Measurements from ENCODE around the gene EPS8L2. TPM values are rescaled to one million over a fixed set of nuclear protein-coding genes. Genes with fewer than 3 reads are reported as not detected.

The EPS8L2 gene
- total RNA-seq, 2 donors from 2014 or later, result 92.1 to 114 TPM

GRCh38 chr11:774873-775592, 69.0 kb downstream of the EPS8L2 start:
- 66% methylated on average over 19 of the region's 20 CpGs for WGBS
- DNase-seq (ENCODE audit: low spot score), result no peak
- no peak for TF ChIP-seq POLR2A (IDR thresholded peaks at IDR 0.05)
- Histone ChIP-seq H3K27me3 (replicated peaks; ENCODE audit: insufficient read depth) (no peaks in the 10 kb centered on the region), H3K9me3 (no peaks in the 10 kb centered on the region), H3K27ac (no peak overlapping the region), H3K4me1 (replicated peaks) (peaks cover 10% of the 10 kb centered on the region), H3K4me3 (no peak overlapping the region), H3K36me3 (peaks cover 0 to 7% of the 10 kb centered on the region in 2 donors)
- intact Hi-C loops (cut with DNase I), result no loop called here

- H3K27me3 ChIP-seq (replicated peaks; ENCODE audit: insufficient read depth), result no peaks in the 10 kb centered on the region
- H3K36me3 ChIP-seq, result no peaks in the 10 kb centered on the region
- peak overlapping the region; percentile 92 to 96 for H3K4me3 ChIP-seq
- H3K9me3 ChIP-seq, result no peaks in the 10 kb centered on the region
- intact Hi-C loops (cut with DNase I), result no loop called here
- TF ChIP-seq CTCF (IDR thresholded peaks at IDR 0.05) (no peak), POLR2AphosphoS5 (IDR thresholded peaks at IDR 0.05) (no peak), POLR2A (IDR thresholded peaks at IDR 0.05) (no peak)
- H3K27ac ChIP-seq, result peak overlapping the region in 1 of 2 donors; percentile 76
- DNase-seq (ENCODE audit: low spot score), result no peak
- 31% methylated on average over 11 of the region's 11 CpGs for WGBS
- peaks cover 10% of the 10 kb centered on the region for H3K4me1 ChIP-seq (replicated peaks)
Observed at GRCh38 chr11:776263-776560, 70.2 kb downstream of the EPS8L2 start.

- WGBS, result under 1% methylated on average over 39 of the region's 65 CpGs
- intact Hi-C loops (cut with DNase I), result no loop called here
- no peaks in the 10 kb centered on the region for H3K27me3 ChIP-seq (replicated peaks; ENCODE audit: insufficient read depth)
- H3K9me3 ChIP-seq, result no peaks in the 10 kb centered on the region
- peaks cover 10% of the 10 kb centered on the region for H3K4me1 ChIP-seq (replicated peaks)
- H3K27ac ChIP-seq, result peak overlapping the region; percentile 76 to 80
- H3K36me3 ChIP-seq, result no peaks in the 10 kb centered on the region
- TF ChIP-seq CTCF (IDR thresholded peaks at IDR 0.05) (peak in 1 of 4 experiments; percentile 7), POLR2A (IDR thresholded peaks at IDR 0.05) (no peak)
- H3K4me3 ChIP-seq, result peak overlapping the region; percentile 92 to 96
- DNase-seq (ENCODE audit: low spot score), result no peak
Observed at GRCh38 chr11:776561-777287, 70.7 kb downstream of the EPS8L2 start.

Other genes with a start within 250 kb of the EPS8L2 start
- gene RNH1, start 199.0 kb upstream of the EPS8L2 start, total RNA-seq, result 100 to 1,000 TPM; 221 to 272 TPM
- 10 to 100 TPM; 47.0 to 62.8 TPM for gene HRAS, start 170.7 kb upstream of the EPS8L2 start, total RNA-seq
- 1 to 10 TPM; 1.9 to 9.1 TPM for gene LRRC56, start 168.7 kb upstream of the EPS8L2 start, total RNA-seq
- gene LMNTD2, start 145.5 kb upstream of the EPS8L2 start, total RNA-seq, result 10 to 100 TPM in 1 of 2 donors, 1 to 10 TPM in 1; 8.7 to 19.2 TPM
- gene RASSF7, start 145.3 kb upstream of the EPS8L2 start, total RNA-seq, result 100 to 1,000 TPM in 1 of 2 donors, 10 to 100 TPM in 1; 49.4 to 107 TPM
- 10 to 100 TPM; 20.8 to 55.2 TPM for gene PHRF1, start 129.8 kb upstream of the EPS8L2 start, total RNA-seq
- gene IRF7, start 90.3 kb upstream of the EPS8L2 start, total RNA-seq, result 10 to 100 TPM; 34.7 to 39.8 TPM
- gene CDHR5, start 81.3 kb upstream of the EPS8L2 start, total RNA-seq, result under 1 TPM in 1 of 2 donors, not detected in 1; 0.34 TPM
- not detected for gene SCT, start 79.0 kb upstream of the EPS8L2 start, total RNA-seq
- under 1 TPM; 0.68 TPM for gene DRD4, start 69.0 kb upstream of the EPS8L2 start, total RNA-seq
- gene DEAF1, start 11.0 kb upstream of the EPS8L2 start, total RNA-seq, result 100 to 1,000 TPM in 1 of 2 donors, 10 to 100 TPM in 1; 53.5 to 102 TPM
- 10 to 100 TPM; 66.0 to 70.9 TPM for gene TMEM80, start 10.4 kb upstream of the EPS8L2 start, total RNA-seq
- gene TALDO1, start 41.2 kb downstream of the EPS8L2 start, total RNA-seq, result 100 to 1,000 TPM; 124 to 285 TPM
- 10 to 100 TPM; 29.9 to 72.3 TPM for gene GATD1, start 71.3 kb downstream of the EPS8L2 start, total RNA-seq
- gene CEND1, start 83.9 kb downstream of the EPS8L2 start, total RNA-seq, result 1 to 10 TPM in 1 of 2 donors, under 1 TPM in 1; 0.18 to 1.6 TPM
- 10 to 100 TPM; 21.2 to 43.2 TPM for gene SLC25A22, start 92.0 kb downstream of the EPS8L2 start, total RNA-seq
- gene PIDD1, start 99.0 kb downstream of the EPS8L2 start, total RNA-seq, result 10 to 100 TPM; 15.3 to 60.5 TPM
- gene RPLP2, start 103.7 kb downstream of the EPS8L2 start, total RNA-seq, result 100 to 1,000 TPM; 431 to 906 TPM
- 100 to 1,000 TPM in 1 of 2 donors, 10 to 100 TPM in 1; 61.8 to 115 TPM for gene PNPLA2, start 112.7 kb downstream of the EPS8L2 start, total RNA-seq
- gene CRACR2B, start 121.7 kb downstream of the EPS8L2 start, total RNA-seq, result 10 to 100 TPM; 23.2 to 83.0 TPM
- 100 to 1,000 TPM; 313 to 362 TPM for gene CD151, start 126.7 kb downstream of the EPS8L2 start, total RNA-seq
- gene POLR2L, start 136.3 kb downstream of the EPS8L2 start, total RNA-seq, result 10 to 100 TPM; 64.5 to 91.1 TPM
- gene TSPAN4, start 136.6 kb downstream of the EPS8L2 start, total RNA-seq, result 10 to 100 TPM; 48.8 to 94.9 TPM
- 100 to 1,000 TPM; 107 to 145 TPM for gene CHID1, start 204.6 kb downstream of the EPS8L2 start, total RNA-seq
- 10 to 100 TPM; 35.1 to 70.2 TPM for gene AP2A2, start 219.6 kb downstream of the EPS8L2 start, total RNA-seq

All from prostate gland (tissue), 2 donors.